Pancreas (tissue), 10 donors: ENCODE measurements around the gene TP53BP2. TPM values are rescaled to one million over a fixed set of nuclear protein-coding genes. Genes with fewer than 3 reads are reported as not detected.

Source experiments
- ATAC-seq, 4 donors: fragments of 200-7000 bp; cut with Tn5 transposase; one replicate each; pipeline versions ENCODE4 v1.8.0 to v1.9.1; 2020; ENCODE audit warnings: mild to moderate bottlenecking in 4 of 4, moderate library complexity in 4 of 4
- DNase-seq, 6 donors: peaks; one replicate each; pipeline ENCODE4 v3.0.0-alpha.2; 2020
- FAIRE-seq: peaks from 2 replicates; lab custom pipeline; 2012; peaks lifted over from hg19 to GRCh38; lab: Jason Lieb, UNC
- H3K27ac ChIP-seq, 4 donors: fragments of 200-600 bp; sonication (generic); 1 replicate in 3 of 4; 2 replicates in 1 of 4; pipeline versions ENCODE4 v1.5.0 to v1.8.0; 2020
- H3K27me3 ChIP-seq, 4 donors: fragments of 200-600 bp; one replicate each; pipeline ENCODE4 v1.8.0; 2021
- H3K36me3 ChIP-seq, 3 donors: fragments of 200-600 bp; sonication (generic) in 1 of 3; one replicate each; pipeline versions ENCODE4 v1.5.0 to v1.8.0; 2020 to 2021
- H3K4me1 ChIP-seq, 3 donors: fragments of 200-600 bp; one replicate each; pipeline ENCODE4 v1.8.0; 2021
- H3K4me3 ChIP-seq, 4 donors: fragments of 200-600 bp; sonication (generic) in 2 of 4; one replicate each; pipeline versions ENCODE4 v1.5.0 to v1.8.0; 2020 to 2021
- H3K9me3 ChIP-seq, 4 donors: fragments of 200-600 bp; one replicate each; pipeline ENCODE4 v1.8.0; 2021
- WGBS, 2 donors: extraction: QIAGEN DNeasy Blood & Tissue Kit; methylation state at CpG; one replicate each; pipeline ENCODE4 v1.1.7; 2013; 5-methylcytosine and 5-hydroxymethylcytosine counted together
- intact Hi-C, 3 donors: fragments of 100-400 bp; cut with DNase I; formaldehyde crosslinking; loops; one replicate each; pipeline versions ENCODE4 v1.11.1 to v1.14.2; 2022
- polyA plus RNA-seq, 2 donors: library from polyadenylated mRNA; stranded (reverse); fragments of 200-250 nt; gene quantifications; one replicate each; pipeline ENCODE4 v1.2.3, GENCODE V29; 2013
- total RNA-seq, 6 donors: library from RNA; stranded (reverse); fragmentation: NEBNext Ultra II Directional in 4 of 6; extraction: Animal tissue kit (Norgen Biotek cat#: 25700) in 4 of 6; gene quantifications; one replicate each; pipeline versions ENCODE4 v1.2.1 to v1.2.4, GENCODE V29; 2021 to 2023
- TF ChIP-seq, protein P1 (sequence below), 4 donors: fragments of 200-600 bp; sonication (generic) in 3 of 4; IDR thresholded peaks; one replicate each; pipeline versions ENCODE4 v1.5.0 to v1.8.0; 2021; ENCODE audit warnings: antibody characterized with exemption in 4 of 4
- donor health status: healthy with polysubstance abuse.
- donor health status: DM: no; HTN: no; CAD: no; lungs with moderate emphysema.
- donor health status: DM: no; HTN: no; CAD: no.
- donor health status: control.
- donor health status: control.
- donor health status: Bipolar disorder and iron deficiency.
- donor health status: DM: yes; HTN: yes; CAD: no.
- donor health status: DM: no; HTN: no; CAD: no.
- donor health status: DM: no; HTN: no; CAD: no.
- donor health status: DM: yes; HTN: yes; CAD: no.

TP53BP2 gene
- total and polyA plus RNA-seq, 8 donors = 5.5 to 31.7 (median 14.1) TPM

DNA sequence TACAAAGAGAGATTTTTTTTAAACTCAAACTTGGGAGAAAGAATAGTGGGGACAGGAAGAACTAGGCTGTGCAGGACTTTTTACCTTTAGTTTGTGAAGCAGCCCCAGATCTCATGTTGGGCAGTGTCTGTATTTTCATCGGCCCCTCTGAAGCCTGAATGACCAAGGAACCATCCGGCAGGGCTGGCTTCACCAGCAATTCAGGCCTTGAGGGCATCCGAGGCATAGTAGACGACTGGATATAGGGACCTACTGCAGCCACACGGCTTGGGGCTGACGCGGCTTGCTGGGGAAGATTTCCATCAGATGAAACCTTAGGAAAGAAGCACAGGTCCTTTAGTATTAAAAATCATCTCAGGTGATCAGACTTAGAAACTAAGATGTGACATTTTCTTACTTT, 43.7 kb downstream of the TP53BP2 start:
- H3K27me3 ChIP-seq = no peaks in the 10 kb centered on the region
- no peak for FAIRE-seq

DNA sequence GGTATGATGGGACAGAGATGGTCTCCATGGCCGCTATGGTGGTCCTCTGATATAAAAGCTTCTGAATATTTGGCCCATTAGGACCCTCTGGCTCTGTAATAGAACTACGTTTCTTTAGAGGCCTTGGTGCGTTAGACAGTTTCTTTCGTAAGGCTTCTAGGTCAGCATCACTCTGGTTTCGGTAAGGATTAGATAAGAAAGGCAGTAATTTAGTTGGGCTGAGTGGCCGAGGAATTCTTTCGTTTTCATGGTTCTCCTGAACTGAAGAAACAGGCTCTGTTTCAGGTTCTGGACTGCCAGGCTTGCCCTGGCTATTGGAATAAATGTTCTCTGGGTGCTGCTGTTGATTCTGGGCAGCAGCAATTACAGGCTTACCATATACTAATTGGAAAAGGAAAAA, 49.5 kb downstream of the TP53BP2 start:
- FAIRE-seq = no peak
- DNase-seq = no peak
- no peak for ATAC-seq
- H3K4me3 ChIP-seq = no peak overlapping the region
- no peak overlapping the region for H3K27ac ChIP-seq
- 95 to 96% methylated on average over 7 of the region's 7 CpGs for WGBS, 2 donors
- peaks cover 2 to 36% (median 6%) of the 10 kb centered on the region in 3 donors for H3K36me3 ChIP-seq
- TF ChIP-seq, protein P1, sequence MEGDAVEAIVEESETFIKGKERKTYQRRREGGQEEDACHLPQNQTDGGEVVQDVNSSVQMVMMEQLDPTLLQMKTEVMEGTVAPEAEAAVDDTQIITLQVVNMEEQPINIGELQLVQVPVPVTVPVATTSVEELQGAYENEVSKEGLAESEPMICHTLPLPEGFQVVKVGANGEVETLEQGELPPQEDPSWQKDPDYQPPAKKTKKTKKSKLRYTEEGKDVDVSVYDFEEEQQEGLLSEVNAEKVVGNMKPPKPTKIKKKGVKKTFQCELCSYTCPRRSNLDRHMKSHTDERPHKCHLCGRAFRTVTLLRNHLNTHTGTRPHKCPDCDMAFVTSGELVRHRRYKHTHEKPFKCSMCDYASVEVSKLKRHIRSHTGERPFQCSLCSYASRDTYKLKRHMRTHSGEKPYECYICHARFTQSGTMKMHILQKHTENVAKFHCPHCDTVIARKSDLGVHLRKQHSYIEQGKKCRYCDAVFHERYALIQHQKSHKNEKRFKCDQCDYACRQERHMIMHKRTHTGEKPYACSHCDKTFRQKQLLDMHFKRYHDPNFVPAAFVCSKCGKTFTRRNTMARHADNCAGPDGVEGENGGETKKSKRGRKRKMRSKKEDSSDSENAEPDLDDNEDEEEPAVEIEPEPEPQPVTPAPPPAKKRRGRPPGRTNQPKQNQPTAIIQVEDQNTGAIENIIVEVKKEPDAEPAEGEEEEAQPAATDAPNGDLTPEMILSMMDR (IDR thresholded peaks at IDR 0.05) = no peak
- H3K9me3 ChIP-seq = no peaks in the 10 kb centered on the region
- no peaks in the 10 kb centered on the region for H3K4me1 ChIP-seq
- no peaks in the 10 kb centered on the region for H3K27me3 ChIP-seq
- intact Hi-C loops = no loop called here

More for the DNA sequence above, 43.7 kb downstream of the TP53BP2 start:
- TF ChIP-seq, protein P1 (IDR thresholded peaks at IDR 0.05) = no peak
- Histone ChIP-seq H3K36me3 (peaks cover 0 to 50% (median 16%) of the 10 kb centered on the region in 3 donors), H3K9me3 (no peaks in the 10 kb centered on the region), H3K27ac (no peak overlapping the region), H3K4me1 (no peaks in the 10 kb centered on the region), H3K4me3 (no peak overlapping the region)
- ATAC-seq (no peak), DNase-seq (no peak)
- intact Hi-C loops = no loop called here
- 90 to 92% methylated on average over 7 of the region's 7 CpGs for WGBS, 2 donors

DNA sequence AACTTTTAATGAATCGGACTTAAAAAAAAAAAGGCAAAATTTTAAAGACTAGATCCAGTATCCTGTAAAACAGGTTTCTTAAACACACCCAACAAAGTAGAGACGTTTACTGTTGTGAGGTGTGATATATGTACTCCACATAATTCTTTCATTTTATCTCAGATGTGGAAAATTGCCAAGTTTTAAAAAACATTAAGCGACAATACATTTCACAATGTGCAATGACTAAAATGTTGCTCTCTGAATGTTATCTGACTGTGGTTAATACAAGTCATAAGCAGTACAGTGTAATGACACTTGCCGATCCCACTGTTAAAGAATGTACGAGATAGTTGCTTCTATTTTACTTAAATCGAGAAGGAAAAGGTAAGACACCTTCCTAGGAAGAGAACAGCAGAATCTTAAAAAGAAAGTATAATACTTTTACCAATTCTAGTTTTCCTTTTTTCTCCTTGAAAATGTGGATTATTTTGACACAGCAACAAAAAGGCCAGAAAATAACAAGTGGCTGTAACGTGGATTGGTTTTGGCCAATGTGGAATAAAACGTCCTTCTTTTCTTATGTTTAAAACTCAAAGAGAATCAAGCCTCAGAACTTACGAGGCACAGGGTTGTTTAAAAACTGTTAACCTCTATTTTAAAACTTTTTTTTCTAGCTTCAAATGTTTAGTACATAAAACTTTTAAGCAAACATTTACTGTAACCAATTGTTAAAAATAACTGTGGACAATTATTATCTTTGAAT, 51.4 kb downstream of the TP53BP2 start:
- Histone ChIP-seq H3K36me3 (peaks cover 0 to 22% (median 2%) of the 10 kb centered on the region in 3 donors), H3K9me3 (no peaks in the 10 kb centered on the region), H3K4me3 (no peak overlapping the region), H3K27ac (no peak overlapping the region), H3K27me3 (no peaks in the 10 kb centered on the region), H3K4me1 (no peaks in the 10 kb centered on the region)
- intact Hi-C loops = no loop called here
- TF ChIP-seq, protein P1 (IDR thresholded peaks at IDR 0.05) = no peak
- WGBS, 2 donors = 82 to 84% methylated on average over 9 of the region's 9 CpGs
- no peak for FAIRE-seq
- no peak for DNase-seq
- no peak for ATAC-seq

DNA sequence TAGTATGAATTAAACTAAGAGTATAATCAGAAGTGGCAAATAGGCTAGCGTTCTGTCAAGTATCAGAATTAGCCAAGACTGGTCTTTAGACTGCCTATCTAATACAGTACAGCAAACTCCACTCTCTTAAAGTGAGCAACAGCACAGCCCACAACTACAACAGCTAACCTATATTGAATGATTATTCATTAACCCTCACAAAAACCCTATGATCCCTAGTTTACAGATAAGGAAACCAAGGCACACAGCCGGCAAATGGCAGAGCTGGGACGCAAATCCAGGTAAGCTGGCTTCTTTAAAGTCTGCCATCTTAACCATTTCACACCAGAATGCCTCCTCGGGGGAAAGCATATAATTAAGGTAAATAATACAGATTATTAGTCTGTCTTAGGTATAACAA, 52.0 kb downstream of the TP53BP2 start:
- H3K27ac ChIP-seq = no peak overlapping the region
- no peaks in the 10 kb centered on the region for H3K27me3 ChIP-seq
- H3K36me3 ChIP-seq = peaks cover 0 to 21% (median 2%) of the 10 kb centered on the region in 3 donors
- TF ChIP-seq, protein P1 (IDR thresholded peaks at IDR 0.05) = no peak
- no peak overlapping the region for H3K4me3 ChIP-seq
- DNase-seq = no peak
- no peaks in the 10 kb centered on the region for H3K4me1 ChIP-seq
- intact Hi-C loops = no loop called here
- no peak for FAIRE-seq
- ATAC-seq = no peak
- no peaks in the 10 kb centered on the region for H3K9me3 ChIP-seq
- 69 to 78% methylated on average over 4 of the region's 4 CpGs for WGBS, 2 donors

DNA sequence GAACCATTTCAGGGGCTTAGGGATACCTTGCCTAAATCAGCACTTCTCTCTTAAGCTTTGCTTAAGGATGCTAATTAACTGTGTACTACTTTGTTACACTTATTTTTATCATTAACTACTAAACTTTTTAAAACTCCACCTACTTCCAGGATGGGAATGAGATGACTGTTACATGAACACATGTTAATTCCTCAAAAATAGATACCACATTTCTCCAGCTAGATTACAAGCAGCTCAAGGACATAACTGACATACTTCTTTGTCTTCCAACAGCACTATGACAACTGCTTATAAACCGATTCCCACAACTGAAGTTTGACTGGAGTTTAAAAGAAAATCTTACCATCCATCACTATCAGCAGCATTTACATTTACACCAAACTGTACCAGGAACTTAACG, 53.7 kb downstream of the TP53BP2 start:
- 55 to 63% methylated on average over 2 of the region's 2 CpGs for WGBS, 2 donors
- ATAC-seq = no peak

More for the DNA sequence above, 53.7 kb downstream of the TP53BP2 start:
- Histone ChIP-seq H3K36me3 (peaks cover 0 to 23% (median 2%) of the 10 kb centered on the region in 3 donors), H3K27ac (no peak overlapping the region), H3K27me3 (no peaks in the 10 kb centered on the region), H3K4me1 (no peaks in the 10 kb centered on the region), H3K4me3 (no peak overlapping the region), H3K9me3 (no peaks in the 10 kb centered on the region)
- FAIRE-seq (no peak), DNase-seq (no peak)
- intact Hi-C loops = no loop called here
- TF ChIP-seq, protein P1 (IDR thresholded peaks at IDR 0.05) = no peak
